ENCODE results near the gene NEURL3. TPM values are rescaled to one million over a fixed set of nuclear protein-coding genes. Genes with fewer than 3 reads are reported as not detected.
A peak's percentile ranks its signal among the peaks of the same experiment; 100 is the strongest.

NEURL3 gene
- total and polyA plus RNA-seq, 5 experiments from 2014 or later: 0.16 to 0.39 TPM; not detected in 3

GRCh38 chr2:96538487-96539214 is 33.5 kb upstream of the NEURL3 start:
- Mint-ChIP-seq H3K4me3 (peak overlapping the region; percentile 92 to 99 (median 96)), H3K27ac (peak overlapping the region; percentile 96 to 100 (median 100)), H3K9me3 (peaks cover 0 to 2% (median 0%) of the 10 kb centered on the region in 9 donors), H3K27me3 (no peaks in the 10 kb centered on the region), H3K36me3 (peaks cover 0 to 31% (median 4%) of the 10 kb centered on the region in 3 donors), H3K4me1 (peaks cover 24 to 65% (median 62%) of the 10 kb centered on the region in 4 donors)
- DNase-seq (peak; percentile 77 to 97 (median 96)), ATAC-seq (peak; percentile 55 to 62)
- POLR2A ChIA-PET: interaction anchor here (0.6 to 8.4 kb wide), 31 partner anchors 8 to 1180 kb away, joined by 3 to 123 read pairs (median 6); partner anchors contain the start of genes CNNM3, CNNM4, DUSP2 and KANSL3

GRCh38 chr2:96537734-96538486 is 32.8 kb upstream of the NEURL3 start:
- Mint-ChIP-seq H3K36me3 (peaks cover 0 to 25% (median 2%) of the 10 kb centered on the region in 3 donors), H3K27me3 (no peaks in the 10 kb centered on the region), H3K4me3 (peak overlapping the region; percentile 92 to 99 (median 96)), H3K4me1 (peaks cover 24 to 62% (median 56%) of the 10 kb centered on the region in 4 donors), H3K9me3 (peaks cover 0 to 2% (median 0%) of the 10 kb centered on the region in 9 donors), H3K27ac (peak overlapping the region; percentile 96 to 100 (median 100))
- POLR2A ChIA-PET: interaction anchor here (0.6 to 8.4 kb wide), 36 partner anchors 9 to 1181 kb away, joined by 3 to 123 read pairs (median 5); partner anchors contain the start of genes ANKRD36, ANKRD39, CNNM3 and CNNM4
- peak; percentile 58 to 89 (median 77) for DNase-seq
- peak; percentile 35 to 37 for ATAC-seq

- DNase-seq: peak; percentile 74 to 94 (median 90)
- H3K36me3 Mint-ChIP-seq: peaks cover 0 to 20% (median 0%) of the 10 kb centered on the region in 3 donors
- peak overlapping the region; percentile 92 to 99 (median 96) for H3K4me3 Mint-ChIP-seq
- peak overlapping the region; percentile 96 to 100 (median 100) for H3K27ac Mint-ChIP-seq
- ATAC-seq: peak; percentile 44 to 50
- POLR2A ChIA-PET: interaction anchor here (0.6 to 8.4 kb wide), 33 partner anchors 9 to 1181 kb away, joined by 3 to 123 read pairs (median 5); partner anchors contain the start of genes ANKRD36, ANKRD39, CNNM3 and CNNM4
- peaks cover 0 to 2% (median 0%) of the 10 kb centered on the region in 9 donors for H3K9me3 Mint-ChIP-seq
- no peaks in the 10 kb centered on the region for H3K27me3 Mint-ChIP-seq
- peaks cover 23 to 63% (median 54%) of the 10 kb centered on the region in 4 donors for H3K4me1 Mint-ChIP-seq
Observed at GRCh38 chr2:96537066-96537733, 32.0 kb upstream of the NEURL3 start.

- Mint-ChIP-seq H3K9me3 (peaks cover 0 to 2% (median 0%) of the 10 kb centered on the region in 9 donors), H3K27ac (peak within 1 kb of the TSS; percentile 96 to 100 (median 100)), H3K36me3 (peaks cover 0 to 15% (median 0%) of the 10 kb centered on the region in 3 donors), H3K4me1 (peaks cover 22 to 64% (median 55%) of the 10 kb centered on the region in 4 donors), H3K4me3 (peak within 1 kb of the TSS; percentile 92 to 99 (median 96)), H3K27me3 (no peaks in the 10 kb centered on the region)
- ATAC-seq (peak; percentile 47 to 51), DNase-seq (peak; percentile 81 to 96 (median 89))
- POLR2A ChIA-PET: interaction anchor here (0.7 to 8.4 kb wide), 24 partner anchors 9 to 577 kb away, joined by 3 to 123 read pairs (median 6); partner anchors contain the start of genes ANKRD36, ANKRD39, CNNM3 and CNNM4
Observed at GRCh38 chr2:96536445-96537065, 31.4 kb upstream of the NEURL3 start, which contains the start of gene ARID5A. Gene ARID5A, plus strand, starts transcription at chr2:96536752. Its CDS starts 75 bp downstream, at chr2:96536827.

- H3K4me3 Mint-ChIP-seq: peak overlapping the region in 1 of 10 donors; percentile 24
- POLR2A ChIA-PET: interaction anchor here (0.6 to 8.4 kb wide), 5 partner anchors 8 to 1446 kb away, joined by 3 to 120 read pairs (median 4); no protein-coding TSS in a partner anchor
- peaks cover 21 to 67% (median 54%) of the 10 kb centered on the region in 4 donors for H3K4me1 Mint-ChIP-seq
- peaks cover 0 to 4% (median 0%) of the 10 kb centered on the region in 3 donors for H3K36me3 Mint-ChIP-seq
- H3K27ac Mint-ChIP-seq: peak overlapping the region in 9 of 10 donors; percentile 11 to 100 (median 77)
- DNase-seq (peak in 1 of 10 donors; percentile 19), ATAC-seq (no peak)
- no peaks in the 10 kb centered on the region for H3K27me3 Mint-ChIP-seq
- peaks cover 0 to 2% (median 0%) of the 10 kb centered on the region in 9 donors for H3K9me3 Mint-ChIP-seq
Observed at GRCh38 chr2:96535331-96535730, 30.2 kb upstream of the NEURL3 start.

- peak overlapping the region in 6 of 10 donors; percentile 11 to 67 (median 37) for H3K27ac Mint-ChIP-seq
- no peak for ATAC-seq
- peaks cover 0 to 2% (median 0%) of the 10 kb centered on the region in 9 donors for H3K9me3 Mint-ChIP-seq
- H3K36me3 Mint-ChIP-seq: no peaks in the 10 kb centered on the region
- POLR2A ChIA-PET: interaction anchor here (1.7 to 8.4 kb wide), 4 partner anchors 7 to 127 kb away, joined by 5 to 120 read pairs (median 11); no protein-coding TSS in a partner anchor
- H3K4me1 Mint-ChIP-seq: peaks cover 19 to 66% (median 52%) of the 10 kb centered on the region in 4 donors
- no peak overlapping the region for H3K4me3 Mint-ChIP-seq
- H3K27me3 Mint-ChIP-seq: no peaks in the 10 kb centered on the region
- DNase-seq: peak in 1 of 10 donors; percentile 31
Observed at GRCh38 chr2:96534701-96535181, 29.6 kb upstream of the NEURL3 start.

GRCh38 chr2:96534141-96534540 is 29.0 kb upstream of the NEURL3 start:
- Mint-ChIP-seq H3K27me3 (no peaks in the 10 kb centered on the region), H3K36me3 (no peaks in the 10 kb centered on the region), H3K4me1 (peaks cover 16 to 62% (median 50%) of the 10 kb centered on the region in 4 donors), H3K27ac (peak overlapping the region in 5 of 10 donors; percentile 5 to 75 (median 25)), H3K9me3 (peaks cover 0 to 2% (median 0%) of the 10 kb centered on the region in 9 donors), H3K4me3 (no peak overlapping the region)
- ATAC-seq (no peak), DNase-seq (no peak)
- POLR2A ChIA-PET: interaction anchor here (0.6 to 2.2 kb wide), 5 partner anchors 8 to 179 kb away, joined by 3 to 15 read pairs (median 5); no protein-coding TSS in a partner anchor

GRCh38 chr2:96533292-96534073 is 28.3 kb upstream of the NEURL3 start:
- H3K4me3 Mint-ChIP-seq: no peak overlapping the region
- H3K9me3 Mint-ChIP-seq: peaks cover 0 to 2% (median 0%) of the 10 kb centered on the region in 9 donors
- ATAC-seq: no peak
- peak in 1 of 10 donors; percentile 46 for DNase-seq
- H3K4me1 Mint-ChIP-seq: peaks cover 14 to 62% (median 49%) of the 10 kb centered on the region in 4 donors
- H3K36me3 Mint-ChIP-seq: no peaks in the 10 kb centered on the region
- H3K27ac Mint-ChIP-seq: peak overlapping the region in 5 of 10 donors; percentile 5 to 75 (median 40)
- no peaks in the 10 kb centered on the region for H3K27me3 Mint-ChIP-seq
- POLR2A ChIA-PET: interaction anchor here (0.6 to 2.0 kb wide), 7 partner anchors 9 to 233 kb away, joined by 3 to 7 read pairs (median 4); partner anchors contain the start of genes NCAPH and SNRNP200

GRCh38 chr2:96532641-96533291 is 27.6 kb upstream of the NEURL3 start:
- Mint-ChIP-seq H3K27ac (peak overlapping the region; percentile 67 to 96 (median 92)), H3K4me3 (peak overlapping the region in 3 of 10 donors; percentile 78 to 88 (median 83)), H3K27me3 (no peaks in the 10 kb centered on the region), H3K4me1 (peaks cover 14 to 69% (median 53%) of the 10 kb centered on the region in 4 donors), H3K36me3 (no peaks in the 10 kb centered on the region), H3K9me3 (peaks cover 0 to 2% (median 0%) of the 10 kb centered on the region in 9 donors)
- POLR2A ChIA-PET: interaction anchor here (0.6 to 2.0 kb wide), 6 partner anchors 10 to 232 kb away, joined by 3 to 7 read pairs (median 4); partner anchors contain the start of genes NCAPH and SNRNP200
- DNase-seq (peak in 1 of 10 donors; percentile 41), ATAC-seq (no peak)
